GM21576 (cell line): ENCODE measurements around the gene GRIA4.
"Not testable (repeated sequence)": the region's sequence is repeated elsewhere in the genome, so short reads cannot be mapped to it uniquely, and the experiment has no call there.

ENCODE experiments used
- ATAC-seq: cut with Tn5 transposase; IDR thresholded peaks from one replicate; pipeline ENCODE4 v1.9.1; 2021; ENCODE audit warnings: mild to moderate bottlenecking, moderate library complexity; ENCODE audit not compliant: unreplicated experiment

The GRIA4 gene

DNA sequence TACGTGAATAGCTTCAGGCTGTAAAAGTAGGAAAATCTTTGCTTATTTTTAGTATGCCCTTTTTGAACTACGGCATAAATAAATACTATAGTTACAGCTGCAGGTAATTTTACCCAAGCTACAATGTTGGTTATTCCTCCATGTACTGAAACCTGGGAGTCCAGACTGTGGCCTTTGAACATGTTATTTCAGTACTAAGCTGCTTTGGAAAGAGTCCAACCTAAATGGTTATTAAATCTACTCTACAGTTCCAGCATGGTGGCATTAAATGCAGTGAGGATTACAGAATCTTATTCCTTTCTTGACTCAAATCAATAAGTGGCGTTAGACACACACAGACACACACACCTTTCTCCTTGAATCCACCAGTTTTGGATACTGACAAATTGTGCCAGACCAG is 247.1 kb downstream of the GRIA4 start:
- no peak for ATAC-seq

- no peak for ATAC-seq
Observed at GRCh38 chr11:105857728-105858127, 247.9 kb downstream of the GRIA4 start.

DNA sequence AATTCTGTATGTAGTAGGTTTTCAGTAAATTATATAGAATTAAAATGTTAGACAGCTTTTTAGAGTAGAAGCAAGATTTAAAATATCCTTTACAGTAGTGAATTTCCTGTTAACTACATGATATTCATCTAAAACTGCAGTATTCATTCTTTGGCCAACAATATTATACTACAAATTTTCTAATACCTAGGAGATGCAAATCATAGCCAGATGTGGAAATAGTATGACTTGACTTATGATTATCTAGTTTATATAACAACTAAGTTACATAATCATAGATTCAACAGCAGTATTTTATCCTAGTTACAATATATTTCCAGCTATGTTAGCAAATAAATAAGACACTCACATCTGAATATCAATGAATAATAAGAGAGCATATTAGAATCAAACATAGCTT is 249.0 kb downstream of the GRIA4 start:
- ATAC-seq: no peak

DNA sequence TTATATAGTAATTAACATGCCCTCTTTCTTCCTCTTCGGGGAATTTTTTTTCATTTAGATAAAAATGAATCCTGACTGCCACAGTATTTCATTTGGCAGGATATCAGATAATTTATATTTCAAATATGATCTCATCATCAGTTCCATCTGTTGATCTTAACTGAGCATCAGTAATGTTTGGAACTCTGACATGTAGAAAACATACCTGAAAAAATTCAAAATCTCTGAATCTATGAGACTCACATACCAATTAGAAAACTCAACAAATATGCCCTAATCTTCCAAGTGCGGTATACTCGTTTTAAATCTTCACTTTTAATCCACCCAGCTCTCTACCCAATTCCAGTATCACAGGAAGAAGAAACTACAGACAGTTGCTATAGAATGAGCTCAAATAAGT is 250.2 kb downstream of the GRIA4 start:
- ATAC-seq: no peak

GRCh38 chr11:105861225-105861624 is 251.4 kb downstream of the GRIA4 start:
- ATAC-seq: no peak

DNA sequence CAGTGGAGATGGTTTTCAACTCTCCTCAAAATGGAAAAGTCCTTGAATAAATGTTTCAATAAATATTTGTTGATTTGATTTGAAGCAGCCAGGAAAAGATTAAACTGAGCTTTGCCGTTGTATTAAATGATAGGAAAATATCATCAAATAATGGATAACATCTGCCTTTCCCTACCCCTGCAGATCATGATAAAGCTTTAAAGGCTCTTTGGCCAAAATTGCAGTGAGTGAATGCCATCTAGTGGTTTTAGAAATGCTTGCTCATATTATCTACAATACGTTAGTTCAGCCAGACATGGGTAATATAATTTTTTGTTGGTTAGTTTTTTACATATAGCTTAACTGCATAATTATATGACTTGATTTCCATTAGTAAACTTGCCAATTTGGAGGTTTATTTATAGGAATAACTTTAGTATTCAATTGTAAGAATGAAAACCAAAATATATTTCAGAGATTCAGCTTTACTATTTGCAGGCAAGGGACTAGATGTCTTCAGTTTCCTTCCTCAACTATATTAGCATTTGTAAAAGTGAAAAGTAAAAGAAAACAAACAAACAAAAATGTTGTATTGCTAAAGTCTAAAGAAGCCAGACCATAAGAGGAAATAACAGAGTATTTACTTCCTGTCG is 253.0 kb downstream of the GRIA4 start:
- peak; percentile 63 for ATAC-seq

DNA sequence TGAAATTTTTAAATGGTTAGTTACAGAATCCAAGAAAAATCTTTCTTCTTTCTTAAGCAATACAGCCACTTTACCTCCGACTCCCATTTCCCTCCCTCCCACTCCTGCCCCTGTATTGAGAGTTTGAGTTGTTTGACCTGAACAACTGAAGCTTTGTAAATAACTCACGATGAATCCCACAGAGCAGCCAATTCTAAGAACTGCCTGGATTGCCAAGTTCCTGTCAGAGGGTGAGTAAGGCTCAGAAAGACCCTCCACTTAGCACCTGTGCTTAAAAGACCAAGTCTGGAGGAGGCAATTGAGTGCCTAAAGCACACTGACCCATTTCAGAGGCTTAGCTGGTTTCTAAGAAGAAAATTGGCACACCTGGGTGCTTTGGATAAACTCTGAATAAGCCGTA is 253.7 kb downstream of the GRIA4 start:
- no peak for ATAC-seq

DNA sequence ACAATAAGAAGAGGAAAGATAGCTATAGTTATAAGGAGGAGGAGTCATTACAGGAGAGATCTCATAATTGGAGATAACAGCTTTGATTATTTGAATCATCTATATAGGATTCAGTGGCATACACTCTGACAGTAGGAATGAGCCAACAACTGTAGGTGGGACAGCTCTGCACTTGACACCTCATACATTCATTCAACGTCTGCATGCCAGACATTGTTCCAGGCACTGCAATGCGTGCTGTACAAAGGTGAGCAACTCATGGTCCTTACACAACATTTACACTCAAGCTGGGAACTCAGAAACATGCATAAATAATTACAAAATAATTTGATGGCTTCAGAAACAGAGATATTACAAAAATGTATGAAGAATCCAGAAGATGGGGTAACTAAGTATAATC is 257.9 kb downstream of the GRIA4 start:
- no peak for ATAC-seq

GRCh38 chr11:105868762-105869285 is 259.0 kb downstream of the GRIA4 start:
- ATAC-seq: no peak

GRCh38 chr11:105870516-105871113 is 260.7 kb downstream of the GRIA4 start:
- ATAC-seq: no peak

- no peak for ATAC-seq
Observed at GRCh38 chr11:105878510-105878909, 268.6 kb downstream of the GRIA4 start.

- ATAC-seq: not testable (repeated sequence)
Observed at GRCh38 chr11:105878927-105879326, 269.1 kb downstream of the GRIA4 start.

- ATAC-seq: no peak
Observed at GRCh38 chr11:105881027-105881426, 271.2 kb downstream of the GRIA4 start.

DNA sequence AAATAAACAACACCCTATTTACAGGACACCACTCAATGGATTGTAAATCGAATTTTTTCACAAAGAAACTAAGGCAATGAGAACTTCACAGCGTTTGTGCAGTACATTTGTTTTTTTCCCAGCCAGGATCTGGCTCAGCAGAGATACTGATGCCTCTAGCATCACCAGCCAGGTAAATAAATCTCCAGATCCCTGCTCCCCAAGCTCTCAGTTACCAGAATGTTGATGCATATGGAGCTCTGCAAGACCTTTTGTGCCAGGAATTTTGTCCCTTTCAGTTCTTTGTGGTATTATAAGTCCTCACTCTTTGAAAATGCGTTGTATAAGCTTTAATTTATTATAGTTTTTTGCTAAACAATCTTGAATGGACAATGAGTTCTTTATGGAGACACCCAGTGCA is 274.6 kb downstream of the GRIA4 start:
- ATAC-seq: no peak

DNA sequence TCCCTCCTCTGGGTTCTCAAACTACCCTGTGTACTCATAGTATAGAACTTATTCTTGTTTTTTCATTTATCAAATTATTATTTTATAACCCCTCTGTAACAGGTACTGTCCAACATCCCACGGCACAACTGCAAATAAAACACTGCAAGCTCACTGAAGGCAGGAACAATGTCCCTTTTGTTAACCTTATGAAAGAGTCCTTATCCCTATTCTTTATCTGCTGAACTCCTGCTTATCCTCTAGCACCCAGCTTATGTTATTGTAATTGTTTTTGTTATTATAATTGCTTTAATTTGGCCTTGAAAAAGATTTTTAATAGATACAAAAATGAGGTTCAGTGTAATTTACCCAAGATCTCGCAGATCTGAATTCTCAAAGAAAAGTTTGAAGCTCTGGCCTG is 281.8 kb downstream of the GRIA4 start:
- ATAC-seq: no peak

GRCh38 chr11:105897161-105897560 is 287.3 kb downstream of the GRIA4 start:
- ATAC-seq: no peak

GRCh38 chr11:105899772-105900171 is 289.9 kb downstream of the GRIA4 start:
- ATAC-seq: no peak

- ATAC-seq: no peak
Observed at GRCh38 chr11:105900515-105901035, 290.7 kb downstream of the GRIA4 start.

- ATAC-seq: no peak
Observed at GRCh38 chr11:105903113-105903512, 293.2 kb downstream of the GRIA4 start.

GRCh38 chr11:105906517-105906916 is 296.6 kb downstream of the GRIA4 start:
- no peak for ATAC-seq

GRCh38 chr11:105907319-105907718 is 297.4 kb downstream of the GRIA4 start:
- ATAC-seq: no peak

DNA sequence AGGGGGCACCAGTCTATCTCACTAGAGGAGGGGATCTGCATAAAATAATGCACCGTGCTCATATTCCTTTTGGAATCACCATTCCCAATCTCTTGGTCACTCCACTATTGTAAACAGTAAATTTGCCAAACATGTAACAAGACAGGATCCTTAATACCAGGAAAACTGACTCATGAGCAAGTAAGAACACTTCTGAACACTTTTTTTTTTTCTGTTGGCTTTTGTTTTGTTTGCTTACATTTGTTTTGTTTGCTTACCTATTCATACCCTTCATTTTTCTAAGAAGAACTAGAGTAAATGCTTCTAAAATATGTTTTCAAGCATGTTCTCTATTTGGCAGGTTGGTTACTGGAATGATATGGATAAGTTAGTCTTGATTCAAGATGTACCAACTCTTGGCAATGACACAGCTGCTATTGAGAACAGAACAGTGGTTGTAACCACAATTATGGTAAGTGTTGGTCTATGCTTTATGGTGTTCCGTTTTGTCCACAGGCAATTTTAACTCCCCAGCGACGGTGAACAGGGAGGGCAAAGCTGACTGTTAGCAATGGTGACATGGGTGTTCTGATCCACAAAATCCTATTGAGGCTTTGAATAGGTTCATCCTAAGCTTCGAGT is 300.3 kb downstream of the GRIA4 start:
- ATAC-seq: no peak
